Measurements from ENCODE around the gene MBP. TPM values are rescaled to one million over a fixed set of nuclear protein-coding genes. Genes with fewer than 3 reads are reported as not detected.

MBP gene
- total RNA-seq, 1 experiment from 2014 or later: not detected

GRCh38 chr18:77108001-77108692, 24.4 kb downstream of the MBP start:
- intact Hi-C loops (cut with micrococcal nuclease; ENCODE audit: unreplicated experiment): no loop called here
- H3K4me1 ChIP-seq (ENCODE audit: insufficient read depth, low read length, poor library complexity, severe bottlenecking): peaks cover 3% of the 10 kb centered on the region
- CTCF ChIA-PET: no interaction called here
- no TSS peak for BruUV-seq (replicated peaks)
- H3K27ac ChIP-seq (ENCODE audit: low read depth, low read length, poor library complexity, severe bottlenecking): no peak overlapping the region
- no peaks in the 10 kb centered on the region for H3K36me3 ChIP-seq (ENCODE audit: insufficient read depth, low read length, poor library complexity, severe bottlenecking)
- no peak for TF ChIP-seq CTCF (conservative IDR thresholded peaks at IDR 0.05; ENCODE audit: low read depth, low read length)
- TF ChIP-seq EZH2 (IDR thresholded peaks at IDR 0.05; ENCODE audit: borderline replicate concordance, low read depth, low read length, poor library complexity, severe bottlenecking): no peak
- no peaks in the 10 kb centered on the region for H3K27me3 ChIP-seq (replicated peaks; ENCODE audit: insufficient read depth, low read depth, low read length, poor library complexity)
- POLR2A ChIA-PET (ENCODE audit: low non-redundant PET): no interaction called here
- peak overlapping the region; percentile 5 for H3K4me3 ChIP-seq (ENCODE audit: low read depth, low read length, poor library complexity, severe bottlenecking)
- H3K9me3 ChIP-seq (ENCODE audit: low read depth, low read length, poor library complexity, severe bottlenecking): no peaks in the 10 kb centered on the region
- no peak for DNase-seq (ENCODE audit: low spot score)

- TF ChIP-seq CTCF (conservative IDR thresholded peaks at IDR 0.05; ENCODE audit: low read depth, low read length): no peak
- TF ChIP-seq EZH2 (IDR thresholded peaks at IDR 0.05; ENCODE audit: borderline replicate concordance, low read depth, low read length, poor library complexity, severe bottlenecking): no peak
Measured at GRCh38 chr18:77107292-77107691, 25.3 kb downstream of the MBP start.

GRCh38 chr18:77106331-77106730, 26.3 kb downstream of the MBP start:
- no peak for DNase-seq (ENCODE audit: low spot score)
- no peaks in the 10 kb centered on the region for H3K9me3 ChIP-seq (ENCODE audit: low read depth, low read length, poor library complexity, severe bottlenecking)
- TF ChIP-seq CTCF (conservative IDR thresholded peaks at IDR 0.05; ENCODE audit: low read depth, low read length) (no peak), EZH2 (IDR thresholded peaks at IDR 0.05; ENCODE audit: borderline replicate concordance, low read depth, low read length, poor library complexity, severe bottlenecking) (no peak)
- no peak overlapping the region for H3K27ac ChIP-seq (ENCODE audit: low read depth, low read length, poor library complexity, severe bottlenecking)
- POLR2A ChIA-PET (ENCODE audit: low non-redundant PET): no interaction called here
- CTCF ChIA-PET: no interaction called here
- H3K4me3 ChIP-seq (ENCODE audit: low read depth, low read length, poor library complexity, severe bottlenecking): no peak overlapping the region
- no TSS peak for BruUV-seq (replicated peaks)
- no peaks in the 10 kb centered on the region for H3K27me3 ChIP-seq (replicated peaks; ENCODE audit: insufficient read depth, low read depth, low read length, poor library complexity)
- peaks cover 20% of the 10 kb centered on the region for H3K4me1 ChIP-seq (ENCODE audit: insufficient read depth, low read length, poor library complexity, severe bottlenecking)
- intact Hi-C loops (cut with micrococcal nuclease; ENCODE audit: unreplicated experiment): no loop called here
- H3K36me3 ChIP-seq (ENCODE audit: insufficient read depth, low read length, poor library complexity, severe bottlenecking): no peaks in the 10 kb centered on the region

More at GRCh38 chr18:77107292-77107691, 25.3 kb downstream of the MBP start:
- no peaks in the 10 kb centered on the region for H3K36me3 ChIP-seq (ENCODE audit: insufficient read depth, low read length, poor library complexity, severe bottlenecking)
- no peak for DNase-seq (ENCODE audit: low spot score)
- no peaks in the 10 kb centered on the region for H3K27me3 ChIP-seq (replicated peaks; ENCODE audit: insufficient read depth, low read depth, low read length, poor library complexity)
- peaks cover 11% of the 10 kb centered on the region for H3K4me1 ChIP-seq (ENCODE audit: insufficient read depth, low read length, poor library complexity, severe bottlenecking)
- H3K9me3 ChIP-seq (ENCODE audit: low read depth, low read length, poor library complexity, severe bottlenecking): no peaks in the 10 kb centered on the region
- H3K27ac ChIP-seq (ENCODE audit: low read depth, low read length, poor library complexity, severe bottlenecking): no peak overlapping the region
- H3K4me3 ChIP-seq (ENCODE audit: low read depth, low read length, poor library complexity, severe bottlenecking): no peak overlapping the region
- BruUV-seq (replicated peaks): no TSS peak
- ChIA-PET CTCF (no interaction called here), POLR2A (ENCODE audit: low non-redundant PET) (no interaction called here)
- intact Hi-C loops (cut with micrococcal nuclease; ENCODE audit: unreplicated experiment): no loop called here
